ENCODE data around the gene CITED4. TPM values are rescaled to one million over a fixed set of nuclear protein-coding genes. Genes with fewer than 3 reads are reported as not detected.

Gene CITED4
- total RNA-seq, 1 experiment from 2014 or later: 7.8 TPM

- no peaks in the 10 kb centered on the region for H3K36me3 ChIP-seq (ENCODE audit: control insufficient read depth in 1 of 2, insufficient read depth in 2 of 2, low read length in 2 of 2)
- H3K79me2 ChIP-seq (ENCODE audit: insufficient read depth, low read length): no peaks in the 10 kb centered on the region
- H3K9ac ChIP-seq (ENCODE audit: low read length): no peak overlapping the region
- no peak overlapping the region for H3K27ac ChIP-seq (ENCODE audit: low read depth, low read length)
- H4K20me1 ChIP-seq (ENCODE audit: insufficient read depth): no peaks in the 10 kb centered on the region
- ChIA-PET RAD21 (ENCODE audit: low non-redundant PET in 1 of 2, low total read pairs in 2 of 2, uncharacterized antibody in 2 of 2, unreplicated experiment in 2 of 2) (no interaction called here), POLR2A (no interaction called here), CTCF (no interaction called here)
- no TSS peak for BruUV-seq (replicated peaks)
- H3K9me2 ChIP-seq (ENCODE audit: insufficient read depth): no peaks in the 10 kb centered on the region
- H3K4me2 ChIP-seq (ENCODE audit: low read length): no peak overlapping the region
- TF ChIP-seq CEBPB (IDR thresholded peaks at IDR 0.05; ENCODE audit: low read depth): no peak
- no peak for TF ChIP-seq REST (IDR thresholded peaks at IDR 0.05; ENCODE audit: low read depth)
- no peak for TF ChIP-seq EGR1 (IDR thresholded peaks at IDR 0.05; ENCODE audit: low read depth)
- no peak for TF ChIP-seq POLR2AphosphoS5 (IDR thresholded peaks at IDR 0.05; ENCODE audit: low read depth, low read length)
- TF ChIP-seq SRF (IDR thresholded peaks at IDR 0.05; ENCODE audit: low read depth): no peak
- no peak for TF ChIP-seq ZNF274 (IDR thresholded peaks at IDR 0.05; ENCODE audit: low read depth, low read length)
- TF ChIP-seq FOSL1 (IDR thresholded peaks at IDR 0.05; ENCODE audit: low read depth): no peak
- TF ChIP-seq ATF3 (IDR thresholded peaks at IDR 0.05): no peak
- TF ChIP-seq SP1 (IDR thresholded peaks at IDR 0.05; ENCODE audit: low read depth): no peak
- no peak for TF ChIP-seq POLR2A (IDR thresholded peaks at IDR 0.05; ENCODE audit: borderline replicate concordance, extremely low read depth, insufficient read depth, insufficient read length)
- no peak for TF ChIP-seq RAD21 (IDR thresholded peaks at IDR 0.05; ENCODE audit: low read depth)
- no peak for TF ChIP-seq TCF7L2 (IDR thresholded peaks at IDR 0.05; ENCODE audit: borderline replicate concordance, extremely low read depth, insufficient read depth, insufficient read length)
- TF ChIP-seq ELF1 (IDR thresholded peaks at IDR 0.05; ENCODE audit: borderline replicate concordance, low read depth): no peak
- no peak for TF ChIP-seq YY1 (IDR thresholded peaks at IDR 0.05; ENCODE audit: extremely low read depth, insufficient replicate concordance, low read depth, low read length)
- no peak for TF ChIP-seq SIN3A (IDR thresholded peaks at IDR 0.05; ENCODE audit: low read depth)
- TF ChIP-seq JUND (IDR thresholded peaks at IDR 0.05): no peak
- TF ChIP-seq EZH2 (IDR thresholded peaks at IDR 0.05): no peak
- TF ChIP-seq EZH2phosphoT487 (IDR thresholded peaks at IDR 0.05; ENCODE audit: borderline replicate concordance): no peak
- intact Hi-C loops (cut with micrococcal nuclease): no loop called here
- no peaks in the 10 kb centered on the region for H3K27me3 ChIP-seq (ENCODE audit: insufficient read depth, low read length)
- H3K4me3 ChIP-seq (replicated peaks in 1 of 2; ENCODE audit: low read depth in 1 of 2, low read length in 2 of 2): no peak overlapping the region
- DNase-seq (ENCODE audit: low read depth, low spot score) (no peak), ATAC-seq (no peak)
- no peak overlapping the region for H2AFZ ChIP-seq (ENCODE audit: low read depth, low read length, poor library complexity, severe bottlenecking)
- H3K4me1 ChIP-seq (ENCODE audit: control insufficient read depth in 1 of 2, insufficient read depth in 2 of 2, low read length in 2 of 2): no peaks in the 10 kb centered on the region
- no peaks in the 10 kb centered on the region for H3K9me3 ChIP-seq (ENCODE audit: control insufficient read depth in 1 of 2, insufficient read depth in 1 of 2, low read depth in 1 of 2, low read length in 2 of 2)
Measured at GRCh38 chr1:40831001-40831732, 31.0 kb downstream of the CITED4 start.

Data from HCT116 (cell line).